ENCODE results near the gene ALG12. TPM values are rescaled to one million over a fixed set of nuclear protein-coding genes. Genes with fewer than 3 reads are reported as not detected.
A peak's percentile ranks its signal among the peaks of the same experiment; 100 is the strongest.

Gene ALG12
- total and polyA plus RNA-seq, 2 of the 13 experiments (the other 11 are each of a cell fraction or from before 2014, with no cell fraction given): 7.8 to 15.8 TPM

GRCh38 chr22:49936973-49937757 lies 18.9 kb upstream of the ALG12 start:
- peak overlapping the region; percentile 73 for H3K9ac ChIP-seq (ENCODE audit: insufficient read depth, low read depth, low read length)
- DNase-seq (ENCODE audit: low spot score): no peak
- intact Hi-C loops (cut with micrococcal nuclease; ENCODE audit: unreplicated experiment): no loop called here
- TF ChIP-seq LRRFIP1 (CRISPR knock-in tag; conservative IDR thresholded peaks at IDR 0.05): no peak
- no peak for TF ChIP-seq THAP8 (CRISPR knock-in tag; IDR thresholded peaks at IDR 0.05; ENCODE audit: borderline replicate concordance)
- TF ChIP-seq ZNF33A (CRISPR knock-in tag; IDR thresholded peaks at IDR 0.05; ENCODE audit: borderline replicate concordance): no peak
- 0 out of 4 replicates have a peak, but pooled peaks of 1 of the 2 experiments have one; percentile 31 for TF ChIP-seq POLR2A (IDR thresholded peaks at IDR 0.05; ENCODE audit: insufficient read depth in 1 of 2, low read depth in 2 of 2, low read length in 2 of 2)
- TF ChIP-seq ZBTB38 (CRISPR knock-in tag; IDR thresholded peaks at IDR 0.05): peak; percentile 68; the same call in 1 of the 2 replicates
- TF ChIP-seq BRD4 (CRISPR knock-in tag; IDR thresholded peaks at IDR 0.05): 0 out of 2 replicates have a peak, but pooled peaks have one; percentile 40
- TF ChIP-seq MYC (CRISPR knock-in tag; IDR thresholded peaks at IDR 0.05; ENCODE audit: borderline replicate concordance): no peak
- no peak for TF ChIP-seq ZC3H13 (CRISPR knock-in tag; IDR thresholded peaks at IDR 0.05)
- no peak for TF ChIP-seq ZNF180 (CRISPR knock-in tag; IDR thresholded peaks at IDR 0.05; ENCODE audit: borderline replicate concordance, low read depth)
- no peak for TF ChIP-seq ZBTB7A (CRISPR knock-in tag; IDR thresholded peaks at IDR 0.05)
- no peak for TF ChIP-seq BCLAF1 (IDR thresholded peaks at IDR 0.05)
- no peak for TF ChIP-seq ZBTB3 (CRISPR knock-in tag; IDR thresholded peaks at IDR 0.05; ENCODE audit: borderline replicate concordance, low read depth)
- no peak for TF ChIP-seq ZNF761 (CRISPR knock-in tag; conservative IDR thresholded peaks at IDR 0.05)
- TF ChIP-seq YEATS4 (CRISPR knock-in tag; IDR thresholded peaks at IDR 0.05; ENCODE audit: borderline replicate concordance): peak; percentile 8; the same call in 1 of the 2 replicates
- no peak for TF ChIP-seq ZNF326 (CRISPR knock-in tag; IDR thresholded peaks at IDR 0.05; ENCODE audit: borderline replicate concordance)
- no peak for TF ChIP-seq ZNF550 (CRISPR knock-in tag; IDR thresholded peaks at IDR 0.05; ENCODE audit: borderline replicate concordance)
- no peak for TF ChIP-seq ATF5 (CRISPR knock-in tag; IDR thresholded peaks at IDR 0.05; ENCODE audit: low read depth)

More at GRCh38 chr22:49936973-49937757, 18.9 kb upstream of the ALG12 start:
- Histone ChIP-seq H3K4me2 (ENCODE audit: low read depth, low read length) (peak overlapping the region; percentile 77), H3K9me3 (ENCODE audit: low read length) (no peaks in the 10 kb centered on the region), H3K36me3 (replicated peaks in 1 of 2; ENCODE audit: control insufficient read depth in 1 of 2, insufficient read depth in 2 of 2, low read length in 2 of 2) (no peaks in the 10 kb centered on the region), H3K4me3 (replicated peaks in 1 of 3; ENCODE audit: insufficient read depth in 1 of 3, low read depth in 2 of 3, low read length in 3 of 3) (peak overlapping the region in 1 of 3 experiments; percentile 63; a peak in 4 of 6 replicates), H3K27ac (ENCODE audit: extremely low read length, insufficient read depth, low read length) (peak overlapping the region; percentile 80), H3K79me2 (ENCODE audit: insufficient read depth, low read length) (no peaks in the 10 kb centered on the region), H2AFZ (ENCODE audit: low read length) (no peak overlapping the region), H4K20me1 (ENCODE audit: insufficient read depth, low read length) (no peaks in the 10 kb centered on the region), H3K4me1 (ENCODE audit: insufficient read depth, low read length) (peaks cover 86% of the 10 kb centered on the region), H3K27me3 (ENCODE audit: control insufficient read depth in 1 of 2, insufficient read depth in 2 of 2, low read length in 2 of 2) (no peaks in the 10 kb centered on the region; a peak in 1 of 5 replicates)
- no peak for FAIRE-seq
- BruUV-seq (replicated peaks): no TSS peak
- in situ Hi-C loops (cut with HindIII; ENCODE audit: extremely low pct_ligation_motif_present, low pct_unique_long_range_greater_than_20kb): no loop called here
- ChIA-PET CTCF (ENCODE audit: low intra/inter-chr PET ratio, low total read pairs) (no interaction called here), POLR2A (interaction anchor here (1.4 to 10.5 kb wide), 5 partner anchors 15 to 33 kb away, joined by 20 to 283 read pairs (median 59); partner anchors contain the start of gene PIM3)
- peak; percentile 6 for ATAC-seq
- 100% methylated on average over 2 of the region's 21 CpGs for WGBS (ENCODE audit: low lambda C conversion rate)
